Subcutaneous adipose tissue (tissue), 4 donors: ENCODE data around the gene CCDC187. TPM values are rescaled to one million over a fixed set of nuclear protein-coding genes. Genes with fewer than 3 reads are reported as not detected.

Experiments used
- total RNA-seq, 4 donors: library from RNA; depleted of rRNA; stranded (reverse); fragments of >200 nt; gene quantifications; one replicate each; pipeline ENCODE4 v1.1.0, GENCODE V29; 2016
- TF ChIP-seq, protein P1 (sequence below): fragments of 450-650 bp; IDR thresholded peaks from one replicate; pipeline ENCODE4 v1.5.1; 2016; ENCODE audit warnings: low read depth, mild to moderate bottlenecking, control low read depth, antibody characterized with exemption, moderate library complexity

Gene CCDC187
- total RNA-seq, 4 donors from 2014 or later: not detected

DNA sequence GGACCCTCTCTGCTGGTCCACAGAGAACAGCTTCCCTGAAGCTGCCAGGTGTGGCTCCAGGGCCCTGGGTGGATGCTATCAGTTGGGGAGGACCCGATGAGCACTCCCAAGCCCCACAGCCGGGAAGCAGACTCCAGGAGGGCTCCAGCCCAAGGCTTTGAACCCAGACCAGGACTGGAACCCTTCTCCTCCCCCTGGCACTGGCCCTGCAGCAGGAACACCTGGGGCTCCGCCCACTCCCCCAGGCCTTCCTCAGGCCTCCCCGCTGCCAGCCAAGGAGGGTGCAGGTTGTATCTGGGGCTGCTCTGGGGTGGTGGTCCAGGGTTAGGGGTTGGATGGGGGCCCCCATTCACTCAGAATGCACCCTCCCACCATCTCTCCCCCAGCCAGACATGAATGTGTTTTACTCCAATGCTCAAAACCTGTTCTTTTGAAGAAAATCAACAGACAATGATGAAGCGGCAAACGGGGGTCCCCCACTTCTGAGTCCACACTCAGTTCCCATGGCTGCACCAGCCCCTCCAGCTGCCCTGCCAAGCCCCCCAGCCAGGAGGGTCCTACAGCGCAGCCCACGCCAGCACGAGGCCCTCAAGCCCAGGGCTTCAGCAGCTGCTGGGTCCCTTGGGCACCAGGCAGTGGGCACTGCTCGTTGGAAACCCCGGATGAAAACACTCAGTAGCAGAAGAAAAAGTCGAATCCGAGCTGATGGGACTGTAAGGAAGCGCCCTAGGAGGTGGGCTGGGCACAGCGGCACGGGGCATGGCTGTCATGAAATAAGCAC is 23.2 kb downstream of the CCDC187 start:
- TF ChIP-seq, protein P1, sequence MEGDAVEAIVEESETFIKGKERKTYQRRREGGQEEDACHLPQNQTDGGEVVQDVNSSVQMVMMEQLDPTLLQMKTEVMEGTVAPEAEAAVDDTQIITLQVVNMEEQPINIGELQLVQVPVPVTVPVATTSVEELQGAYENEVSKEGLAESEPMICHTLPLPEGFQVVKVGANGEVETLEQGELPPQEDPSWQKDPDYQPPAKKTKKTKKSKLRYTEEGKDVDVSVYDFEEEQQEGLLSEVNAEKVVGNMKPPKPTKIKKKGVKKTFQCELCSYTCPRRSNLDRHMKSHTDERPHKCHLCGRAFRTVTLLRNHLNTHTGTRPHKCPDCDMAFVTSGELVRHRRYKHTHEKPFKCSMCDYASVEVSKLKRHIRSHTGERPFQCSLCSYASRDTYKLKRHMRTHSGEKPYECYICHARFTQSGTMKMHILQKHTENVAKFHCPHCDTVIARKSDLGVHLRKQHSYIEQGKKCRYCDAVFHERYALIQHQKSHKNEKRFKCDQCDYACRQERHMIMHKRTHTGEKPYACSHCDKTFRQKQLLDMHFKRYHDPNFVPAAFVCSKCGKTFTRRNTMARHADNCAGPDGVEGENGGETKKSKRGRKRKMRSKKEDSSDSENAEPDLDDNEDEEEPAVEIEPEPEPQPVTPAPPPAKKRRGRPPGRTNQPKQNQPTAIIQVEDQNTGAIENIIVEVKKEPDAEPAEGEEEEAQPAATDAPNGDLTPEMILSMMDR: no peak

DNA sequence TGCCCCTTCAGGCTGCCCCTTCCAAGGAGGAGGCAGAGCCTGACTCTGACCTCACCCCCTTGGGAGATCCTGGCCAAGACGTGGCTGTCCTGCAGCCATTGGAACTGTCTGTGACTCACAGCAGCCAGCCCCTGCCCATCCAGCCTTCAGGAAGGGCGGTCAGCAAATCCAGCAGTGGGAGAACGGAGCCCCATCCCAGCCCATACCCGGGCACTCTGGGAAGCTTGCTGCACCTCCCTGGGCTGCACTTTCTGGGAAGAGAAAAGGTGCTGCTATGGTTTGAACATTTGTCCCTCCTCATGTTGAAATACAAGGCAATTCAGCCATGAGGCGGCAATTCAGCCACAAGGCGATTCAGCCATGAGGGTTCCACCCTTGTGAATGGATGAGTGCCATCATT is 24.4 kb downstream of the CCDC187 start:
- TF ChIP-seq, protein P1: no peak

DNA sequence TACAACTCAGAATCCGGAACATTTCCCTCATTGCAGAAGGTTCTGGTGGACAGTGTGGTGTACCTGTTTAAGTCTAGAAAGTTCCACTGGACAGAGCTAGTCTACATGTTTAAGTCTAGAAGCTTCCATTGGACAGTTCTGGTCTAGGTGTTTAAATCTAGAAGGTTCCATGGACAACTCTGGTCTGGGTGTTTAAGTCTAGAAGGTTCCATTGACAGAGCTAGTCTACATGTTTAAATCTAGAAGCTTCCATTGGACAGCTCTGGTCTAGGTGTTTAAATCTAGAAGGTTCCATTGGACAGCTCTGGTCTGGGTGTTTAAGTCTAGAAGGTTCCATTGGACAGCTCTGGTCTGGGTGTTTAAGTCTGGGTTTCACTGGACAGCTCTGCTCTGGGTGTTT is 25.0 kb downstream of the CCDC187 start:
- TF ChIP-seq, protein P1: no peak

DNA sequence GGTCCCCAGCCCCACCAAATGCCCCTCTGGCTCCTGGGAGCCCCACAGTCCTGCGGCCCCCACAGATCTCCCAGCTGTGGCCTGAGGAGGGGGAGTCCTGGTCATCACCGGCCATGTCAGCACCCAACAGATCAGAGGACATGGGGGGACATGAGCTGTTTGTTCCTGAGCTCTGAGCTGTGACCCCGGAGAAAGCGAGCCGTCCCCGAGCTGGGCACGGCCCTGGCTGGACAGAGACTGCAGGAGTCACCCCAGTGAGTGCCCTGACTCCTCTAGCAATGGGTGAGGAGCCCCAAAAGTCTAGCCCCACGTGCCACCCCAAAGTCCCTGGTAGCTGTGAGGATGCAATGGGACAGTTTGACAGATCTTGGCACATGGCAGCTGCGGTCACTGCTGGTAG is 25.7 kb downstream of the CCDC187 start:
- TF ChIP-seq, protein P1: no peak

DNA sequence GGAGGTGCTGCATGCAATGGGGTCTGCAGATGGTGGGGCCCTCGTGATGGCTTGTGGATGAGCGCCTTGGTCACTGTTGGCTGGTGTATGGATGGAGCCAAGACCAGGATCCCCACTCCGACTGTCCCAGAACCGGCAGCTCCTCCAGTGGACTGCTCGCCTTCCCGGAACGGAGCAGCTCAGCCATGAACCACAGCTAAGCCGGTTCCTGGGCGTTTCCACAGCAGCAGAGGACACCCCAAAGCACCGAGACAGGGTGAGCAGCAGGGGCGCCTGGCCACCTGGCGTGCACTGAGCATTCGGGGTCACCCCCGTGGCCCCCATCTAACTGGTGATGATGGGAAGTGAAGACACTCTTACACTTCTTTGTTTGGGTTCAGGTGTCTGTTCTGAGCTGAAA is 26.1 kb downstream of the CCDC187 start:
- TF ChIP-seq, protein P1: no peak

DNA sequence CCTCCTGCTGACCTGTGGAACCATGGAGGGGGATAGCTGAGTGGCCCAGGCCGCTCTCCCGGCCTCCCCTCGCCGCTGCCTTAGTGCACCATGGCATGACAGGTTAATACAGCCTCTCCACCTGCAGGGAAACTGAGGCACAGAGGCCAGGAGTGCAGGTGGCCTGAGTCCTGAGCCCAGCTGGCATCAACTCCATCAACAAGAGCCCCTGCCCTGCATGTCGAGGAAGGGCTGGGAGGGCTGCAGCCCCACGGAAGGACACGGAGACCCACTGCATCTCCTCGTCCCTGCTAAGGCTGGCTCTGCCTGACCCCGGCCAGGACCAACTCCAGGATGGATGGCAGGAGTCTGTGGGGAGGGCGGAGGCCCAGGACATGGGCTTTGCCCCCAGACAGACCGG is 27.2 kb downstream of the CCDC187 start:
- TF ChIP-seq, protein P1: no peak

DNA sequence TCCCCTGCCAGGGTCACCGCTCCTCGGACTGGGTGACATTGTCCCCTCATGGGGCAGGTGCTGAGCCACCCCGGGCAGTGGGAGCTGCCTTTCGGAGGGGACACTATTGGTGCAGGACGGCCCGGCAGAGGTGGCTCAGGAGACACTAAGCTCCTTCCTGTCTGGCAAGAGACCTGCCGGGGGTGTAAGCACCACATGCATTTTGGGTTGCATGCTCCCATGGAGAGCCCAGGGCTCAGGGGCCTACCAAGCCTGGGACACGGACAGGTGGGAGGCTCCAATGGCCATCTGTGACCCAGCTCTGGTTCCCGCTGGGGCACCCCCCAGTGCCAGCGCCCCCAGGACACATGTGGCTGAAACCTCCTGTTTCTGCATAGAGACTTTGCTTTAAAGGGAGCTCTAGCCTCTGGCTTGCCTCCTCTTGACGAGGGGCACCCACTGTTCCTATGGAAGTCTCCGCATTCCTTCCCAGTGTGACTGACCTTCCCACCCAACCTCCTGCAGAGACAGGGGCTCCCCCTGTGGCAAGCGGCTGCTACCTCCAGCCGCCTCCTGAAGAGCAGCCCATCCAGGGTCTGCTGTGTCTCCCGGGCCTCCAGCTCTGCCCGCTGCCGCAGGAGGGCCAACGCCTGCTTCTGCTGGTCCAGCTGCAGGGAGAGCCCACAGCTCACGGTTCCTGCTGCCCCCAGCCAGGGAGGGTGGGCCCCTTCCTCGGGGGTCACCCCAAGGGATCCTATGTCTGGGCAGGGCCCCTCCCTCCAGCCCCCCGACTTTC is 28.1 kb downstream of the CCDC187 start:
- TF ChIP-seq, protein P1: no peak
